NT2/D1 (cell line): ENCODE results near the gene STAT4.

Source experiments
- DNase-seq: peaks from one replicate; pipeline ENCODE4 v3.0.0-alpha.2; 2011; ENCODE audit warnings: low read depth, low spot score
- H3K27me3 ChIP-seq: 2 replicates; pipeline ENCODE4 v1.6.0; 2011; ENCODE audit warnings: mild to moderate bottlenecking; ENCODE audit not compliant: insufficient read length, insufficient read depth
- H3K36me3 ChIP-seq: 2 replicates; pipeline ENCODE4 v1.6.1; 2011; ENCODE audit warnings: mild to moderate bottlenecking, low read length, mixed read lengths; ENCODE audit not compliant: insufficient read depth, insufficient read length
- H3K4me1 ChIP-seq: 2 replicates; pipeline ENCODE4 v1.5.1; 2011; ENCODE audit not compliant: insufficient read depth, insufficient read length
- H3K4me3 ChIP-seq: 2 replicates; pipeline ENCODE4 v1.5.1; 2011; ENCODE audit warnings: low read depth; ENCODE audit not compliant: insufficient read length
- H3K9ac ChIP-seq: 2 replicates; pipeline ENCODE4 v1.6.0; 2011; ENCODE audit warnings: low read depth; ENCODE audit not compliant: insufficient read length
- H3K9me3 ChIP-seq: 2 replicates; pipeline ENCODE4 v1.5.1; 2011; ENCODE audit warnings: mild to moderate bottlenecking, low read length; ENCODE audit not compliant: insufficient read depth
- SUZ12 ChIP-seq: IDR thresholded peaks from 2 replicates; pipeline ENCODE4 v1.6.1; 2011; ENCODE audit not compliant: insufficient read length, insufficient read depth; ENCODE audit errors: extremely low read depth
- YY1 ChIP-seq: IDR thresholded peaks from 2 replicates; pipeline ENCODE4 v1.6.1; 2011; ENCODE audit not compliant: insufficient read length, insufficient read depth
- ZNF274 ChIP-seq: IDR thresholded peaks from 2 replicates; pipeline ENCODE4 v1.6.1; 2011; ENCODE audit warnings: mild to moderate bottlenecking, low read depth, low read length

STAT4 gene

DNA sequence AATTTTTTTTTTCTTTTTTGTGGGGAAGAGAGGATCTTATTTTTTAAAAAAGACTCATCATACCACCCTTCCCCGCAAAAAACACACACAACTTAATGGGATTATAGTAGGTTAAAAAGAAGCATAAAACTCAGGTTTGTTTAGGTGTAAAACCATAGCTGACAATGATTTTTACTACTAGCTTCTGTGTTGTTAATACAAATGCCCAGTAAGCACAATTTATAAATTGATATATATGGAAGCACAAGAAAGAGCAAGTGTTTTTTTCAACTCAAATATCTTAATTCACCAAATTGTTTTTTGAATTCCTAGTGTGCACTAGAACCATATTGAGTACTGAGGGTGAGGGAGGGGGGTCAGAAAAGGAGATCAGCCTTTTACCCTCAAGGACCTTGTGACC lies 7.0 kb downstream of the STAT4 start:
- DNase-seq = no peak
- Histone ChIP-seq H3K4me3 (no peak overlapping the region), H3K36me3 (no peaks in the 10 kb centered on the region), H3K27me3 (peaks cover 8% of the 10 kb centered on the region), H3K9ac (no peak overlapping the region), H3K4me1 (no peaks in the 10 kb centered on the region), H3K9me3 (no peaks in the 10 kb centered on the region)
- TF ChIP-seq ZNF274 (no peak), SUZ12 (no peak), YY1 (no peak)

DNA sequence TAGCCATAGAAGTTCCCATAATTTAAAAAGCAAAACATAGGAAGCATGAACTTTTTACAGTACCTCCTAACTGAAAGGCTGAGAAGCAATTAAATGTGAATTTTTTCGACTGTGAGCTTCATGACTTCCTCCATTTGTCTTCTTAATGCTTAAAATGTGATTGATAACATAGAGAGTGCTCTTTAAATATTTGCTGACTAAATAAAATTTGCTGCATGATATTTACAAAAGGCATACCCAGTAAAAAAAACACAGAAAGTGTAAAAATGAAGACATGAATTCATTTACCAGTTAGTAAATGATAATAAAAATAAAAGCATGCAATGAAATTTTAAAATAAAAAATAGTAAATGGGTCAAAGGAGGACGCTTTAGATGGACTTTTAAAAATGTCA lies 21.9 kb downstream of the STAT4 start:
- H3K9ac ChIP-seq = no peak overlapping the region
- no peaks in the 10 kb centered on the region for H3K4me1 ChIP-seq

DNA sequence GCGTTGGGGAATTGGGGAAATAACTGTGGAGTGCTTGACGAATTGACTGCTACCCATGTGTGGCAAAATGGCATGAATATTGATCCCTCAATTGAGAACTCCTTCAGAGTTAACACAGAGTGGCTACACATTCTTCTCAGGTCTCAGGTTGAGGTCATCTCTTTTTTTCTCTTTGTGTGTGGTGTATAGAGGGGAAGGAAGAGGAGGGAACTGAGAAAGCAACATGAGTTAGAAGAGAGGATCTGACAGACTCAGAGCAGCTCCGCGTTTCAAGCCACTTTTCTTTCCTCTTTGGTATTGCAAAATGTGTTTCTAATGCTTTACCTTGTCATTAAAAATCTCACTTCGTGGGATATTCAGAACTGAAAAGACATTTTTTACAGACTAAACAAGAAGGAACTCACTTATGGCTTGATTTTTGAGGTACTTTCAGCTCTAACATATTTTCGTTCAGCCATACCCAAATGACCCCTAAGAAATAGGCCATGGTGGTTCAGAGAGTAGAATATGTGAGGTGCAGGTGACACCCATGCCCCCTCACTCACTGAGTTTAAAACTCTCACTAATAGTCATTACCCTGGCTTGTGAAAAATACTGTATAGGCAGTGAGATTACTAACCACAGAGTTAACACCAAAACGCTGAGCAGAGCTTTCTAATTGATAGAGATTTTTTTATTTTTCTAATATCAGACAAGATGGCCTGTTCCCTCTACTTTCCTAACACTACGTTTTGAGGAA lies 22.5 kb downstream of the STAT4 start:
- no peak for DNase-seq
- H3K9ac ChIP-seq = no peak overlapping the region

More for the DNA sequence above, 21.9 kb downstream of the STAT4 start:
- TF ChIP-seq YY1 (no peak), ZNF274 (no peak), SUZ12 (no peak)
- H3K27me3 ChIP-seq = no peaks in the 10 kb centered on the region
- H3K4me3 ChIP-seq = no peak overlapping the region
- no peaks in the 10 kb centered on the region for H3K36me3 ChIP-seq
- H3K9me3 ChIP-seq = no peaks in the 10 kb centered on the region
- DNase-seq = no peak

DNA sequence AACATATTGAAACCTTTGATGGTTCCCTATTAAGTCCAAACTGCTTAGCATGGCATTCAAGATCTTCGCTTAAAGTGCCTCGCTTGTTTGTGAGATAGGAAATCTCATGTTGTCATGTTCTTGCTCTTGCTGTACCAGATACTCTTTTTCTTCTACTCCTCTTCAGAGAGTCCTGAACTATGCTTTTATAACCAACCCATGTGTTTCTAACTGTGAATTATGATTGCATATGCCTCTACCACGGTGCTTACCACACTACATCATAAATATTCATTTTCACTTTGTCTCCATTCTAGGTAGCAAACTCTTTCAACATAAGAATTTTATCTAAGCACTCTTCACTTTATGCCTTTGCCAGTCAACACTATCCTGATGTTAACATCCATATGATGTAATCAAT lies 23.6 kb downstream of the STAT4 start:
- Histone ChIP-seq H3K27me3 (no peaks in the 10 kb centered on the region), H3K4me1 (no peaks in the 10 kb centered on the region), H3K9me3 (no peaks in the 10 kb centered on the region), H3K36me3 (no peaks in the 10 kb centered on the region), H3K4me3 (no peak overlapping the region), H3K9ac (no peak overlapping the region)
- TF ChIP-seq ZNF274 (no peak), YY1 (no peak), SUZ12 (no peak)
- no peak for DNase-seq

More for the DNA sequence above, 22.5 kb downstream of the STAT4 start:
- Histone ChIP-seq H3K4me3 (no peak overlapping the region), H3K27me3 (no peaks in the 10 kb centered on the region), H3K9me3 (no peaks in the 10 kb centered on the region), H3K4me1 (no peaks in the 10 kb centered on the region), H3K36me3 (no peaks in the 10 kb centered on the region)
- TF ChIP-seq ZNF274 (no peak), YY1 (no peak), SUZ12 (no peak)

DNA sequence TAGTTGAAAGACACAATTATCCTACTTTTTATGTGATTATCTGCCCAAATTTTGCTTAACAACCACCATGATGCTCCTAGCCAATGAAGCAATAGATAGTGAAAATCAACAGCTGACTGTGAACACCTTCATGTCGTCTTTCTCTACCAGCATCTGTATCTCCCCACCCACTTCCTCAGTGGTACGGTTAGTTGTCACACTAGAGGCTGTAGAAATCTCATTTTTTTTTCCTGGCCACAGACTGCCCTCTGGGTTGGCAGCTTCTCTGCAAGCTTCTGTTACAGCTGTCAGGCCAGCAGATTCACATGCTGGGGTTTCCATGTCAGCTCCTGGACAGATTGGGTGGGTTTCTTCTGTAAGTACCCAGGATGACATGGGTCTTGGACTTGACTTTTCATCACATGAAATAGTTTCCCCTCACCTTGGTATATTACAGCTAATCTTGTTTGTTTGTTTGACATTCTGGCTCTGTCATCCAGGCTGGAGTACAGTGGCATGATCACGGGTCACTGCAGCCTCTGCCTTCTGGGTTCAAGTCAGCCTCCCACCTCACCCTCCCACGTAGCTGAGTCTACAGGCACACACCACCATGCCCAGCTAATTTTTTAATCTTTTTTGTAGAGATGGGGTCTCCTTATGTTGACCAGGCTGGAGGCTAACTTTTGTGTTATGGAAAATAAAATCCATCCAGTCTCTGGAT lies 24.3 kb downstream of the STAT4 start:
- H3K36me3 ChIP-seq = no peaks in the 10 kb centered on the region
- H3K9ac ChIP-seq = no peak overlapping the region
- TF ChIP-seq YY1 = no peak
- TF ChIP-seq ZNF274 = no peak
- TF ChIP-seq SUZ12 = no peak

DNA sequence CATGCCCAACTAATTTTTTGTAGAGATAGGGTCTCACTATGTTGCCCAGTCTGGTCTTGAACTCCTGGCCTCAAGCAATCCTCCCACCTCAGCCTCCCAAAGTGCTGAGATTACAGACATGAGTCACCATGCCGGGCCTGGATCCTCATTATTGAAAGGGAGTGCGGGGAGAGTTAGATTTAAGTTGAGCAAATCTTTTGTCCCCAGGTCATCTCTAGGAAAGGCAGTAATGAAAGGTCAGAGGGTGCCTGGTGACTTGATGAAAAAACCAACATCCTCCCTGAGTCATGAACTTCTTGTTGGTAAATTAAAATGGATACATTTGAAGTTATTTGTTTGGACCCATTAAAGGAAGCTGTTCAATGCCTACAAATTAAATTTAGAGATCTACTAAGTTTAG lies 25.1 kb downstream of the STAT4 start:
- Histone ChIP-seq H3K4me3 (no peak overlapping the region), H3K9me3 (no peaks in the 10 kb centered on the region), H3K27me3 (no peaks in the 10 kb centered on the region), H3K36me3 (no peaks in the 10 kb centered on the region), H3K4me1 (no peaks in the 10 kb centered on the region), H3K9ac (no peak overlapping the region)
- DNase-seq = no peak
- TF ChIP-seq YY1 (no peak), ZNF274 (no peak), SUZ12 (no peak)

More for the DNA sequence above, 24.3 kb downstream of the STAT4 start:
- H3K4me3 ChIP-seq = no peak overlapping the region
- no peak for DNase-seq
- H3K9me3 ChIP-seq = no peaks in the 10 kb centered on the region
- H3K27me3 ChIP-seq = no peaks in the 10 kb centered on the region
- H3K4me1 ChIP-seq = no peaks in the 10 kb centered on the region

DNA sequence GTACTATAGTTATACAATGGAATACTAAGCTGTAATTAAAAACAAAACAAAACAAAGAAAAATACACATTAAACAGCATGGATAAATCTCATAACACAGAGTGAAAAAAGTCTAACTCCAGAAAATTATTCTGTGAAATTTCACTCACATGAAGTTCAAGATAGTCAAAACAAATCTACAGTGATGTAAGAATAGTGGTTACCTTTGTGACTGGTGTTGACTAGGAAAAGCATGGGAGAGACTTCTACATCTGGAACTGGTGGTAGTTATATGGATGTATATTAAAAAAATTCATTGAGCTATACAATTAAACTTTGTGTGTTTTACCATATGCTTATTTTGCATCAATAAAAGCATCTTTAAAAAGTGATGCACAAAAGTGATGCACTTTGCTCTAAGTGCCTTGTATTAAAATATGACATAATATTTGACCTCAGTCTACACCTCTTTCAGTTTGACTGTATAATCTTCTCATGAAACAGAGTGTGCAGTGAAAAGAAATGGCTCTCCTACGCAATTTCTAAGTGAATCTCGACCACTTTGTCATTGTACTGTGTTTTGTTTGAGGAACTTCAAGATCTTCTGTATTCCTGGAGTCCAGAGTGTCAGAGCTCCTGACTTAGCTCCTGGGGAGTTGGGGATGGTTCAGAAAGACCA lies 28.0 kb downstream of the STAT4 start:
- TF ChIP-seq ZNF274 (no peak), YY1 (no peak), SUZ12 (no peak)
- no peak overlapping the region for H3K4me3 ChIP-seq
- H3K36me3 ChIP-seq = no peaks in the 10 kb centered on the region
- no peak for DNase-seq
- H3K4me1 ChIP-seq = no peaks in the 10 kb centered on the region
- no peaks in the 10 kb centered on the region for H3K9me3 ChIP-seq
- H3K27me3 ChIP-seq = no peaks in the 10 kb centered on the region
- no peak overlapping the region for H3K9ac ChIP-seq
